HCT116 (cell line): ENCODE measurements around the gene ITM2C. TPM values are rescaled to one million over a fixed set of nuclear protein-coding genes. Genes with fewer than 3 reads are reported as not detected.
A peak's percentile ranks its signal among the peaks of the same experiment; 100 is the strongest.

Experiments used
- ATAC-seq: fragments of 200-7000 bp; cut with Tn5 transposase; 2 replicates; pipeline ENCODE4 v1.9.1; 2020; ENCODE audit warnings: mild to moderate bottlenecking, moderate library complexity
- BruUV-seq: library from RNA; stranded (reverse); fragments of 400-500 nt; replicated peaks from 2 replicates; lab custom pipeline; 2021; lab: Mats Ljungman, UMichigan
- CTCF ChIA-PET: fragments of 300-600 bp; sonication (Branson Sonifier 250); formaldehyde crosslinking; loops from one replicate; lab custom pipeline; 2021; ENCODE audit warnings: antibody characterized with exemption; lab: Charles Lee
- POLR2A ChIA-PET: fragments of 300-600, 350-600 bp; sonication (Branson Sonifier 250); formaldehyde crosslinking; loops from one replicate; lab custom pipeline; 2021; ENCODE audit warnings: antibody characterized with exemption; lab: Charles Lee
- RAD21 ChIA-PET, 2 experiments: fragments of 300-600 bp; sonication (Branson Sonifier 250); formaldehyde crosslinking; loops; one replicate each; lab custom pipeline; 2023; ENCODE audit warnings: low total read pairs in 2 of 2; ENCODE audit not compliant: uncharacterized antibody in 2 of 2, unreplicated experiment in 2 of 2, low non-redundant PET in 1 of 2; lab: Charles Lee
- DNase-seq: peaks from one replicate; pipeline ENCODE4 v3.0.0-alpha.2; 2010; ENCODE audit warnings: low read depth, low spot score
- H2AFZ ChIP-seq: fragments of 200-600 bp; shearing (Covaris generic), sonication (generic); 2 replicates; pipeline ENCODE4 v1.6.1; 2017; ENCODE audit warnings: low read depth, mixed run types, mixed read lengths, antibody characterized with exemption, low read length; ENCODE audit not compliant: poor library complexity, severe bottlenecking
- H3K27ac ChIP-seq: 2 replicates; pipeline ENCODE4 v1.5.1; 2012; ENCODE audit warnings: low read depth, low read length
- H3K27me3 ChIP-seq: fragments of 200-600 bp; sonication (generic); 2 replicates; pipeline ENCODE4 v1.6.1; 2016; ENCODE audit warnings: mixed run types, low read length, mixed read lengths; ENCODE audit not compliant: insufficient read depth
- H3K36me3 ChIP-seq, 2 experiments: fragments of 200-500 bp in 1 of 2; fragments of 200-600 bp in 1 of 2; sonication (Bioruptor generic) in 1 of 2; sonication (generic) in 1 of 2; 2 replicates each; pipeline versions ENCODE4 v1.5.1 to v1.6.1; 2014 to 2016; ENCODE audit warnings: low read length in 2 of 2, inconsistent platforms in 1 of 2, mixed read lengths in 1 of 2, mixed run types in 1 of 2; ENCODE audit not compliant: insufficient read depth in 2 of 2, control insufficient read depth in 1 of 2
- H3K4me1 ChIP-seq, 2 experiments: fragments of 200-600 bp in 1 of 2; sonication (generic) in 1 of 2; 2 replicates each; pipeline versions ENCODE4 v1.5.1 to v1.6.1; 2012 to 2017; ENCODE audit warnings: low read length in 2 of 2, inconsistent platforms in 1 of 2, mild to moderate bottlenecking in 1 of 2, mixed read lengths in 1 of 2, mixed run types in 1 of 2, moderate library complexity in 1 of 2; ENCODE audit not compliant: insufficient read depth in 2 of 2, control insufficient read depth in 1 of 2
- H3K4me2 ChIP-seq: fragments of 200-600 bp; sonication (generic); 2 replicates; pipeline ENCODE4 v1.6.1; 2017; ENCODE audit warnings: mixed run types, low read length, mixed read lengths
- H3K4me3 ChIP-seq, 2 experiments: fragments of 200-600 bp in 1 of 2; sonication (generic) in 1 of 2; replicated peaks in 1 of 2; 2 replicates each; pipeline ENCODE4 v1.5.1; 2011 to 2016; ENCODE audit warnings: low read length in 2 of 2, control low read depth in 1 of 2, low read depth in 1 of 2, mild to moderate bottlenecking in 1 of 2, mixed read lengths in 1 of 2, mixed run types in 1 of 2
- H3K79me2 ChIP-seq: fragments of 200-600 bp; sonication (generic); 2 replicates; pipeline ENCODE4 v1.6.1; 2017; ENCODE audit warnings: mild to moderate bottlenecking, mixed run types, low read length, moderate library complexity, mixed read lengths; ENCODE audit not compliant: insufficient read depth
- H3K9ac ChIP-seq: fragments of 200-600 bp; sonication (generic); 2 replicates; pipeline ENCODE4 v1.6.1; 2016; ENCODE audit warnings: low read length, mixed read lengths
- H3K9me2 ChIP-seq: fragments of 200-600 bp; sonication (generic), shearing (Covaris generic); 2 replicates; pipeline ENCODE4 v1.6.1; 2017; ENCODE audit warnings: mixed run types, mild to moderate bottlenecking, moderate library complexity; ENCODE audit not compliant: insufficient read depth
- H3K9me3 ChIP-seq, 2 experiments: fragments of 200-500 bp in 1 of 2; fragments of 200-600 bp in 1 of 2; sonication (Bioruptor generic) in 1 of 2; sonication (generic) in 1 of 2; 2 replicates each; pipeline ENCODE4 v1.6.1; 2014 to 2017; ENCODE audit warnings: low read length in 2 of 2, mixed read lengths in 2 of 2, inconsistent platforms in 1 of 2, low read depth in 1 of 2, mild to moderate bottlenecking in 1 of 2, mixed run types in 1 of 2, moderate library complexity in 1 of 2; ENCODE audit not compliant: control insufficient read depth in 1 of 2, insufficient read depth in 1 of 2
- H4K20me1 ChIP-seq: fragments of 200-600 bp; sonication (generic), shearing (Covaris generic); 2 replicates; pipeline ENCODE4 v1.6.1; 2017; ENCODE audit warnings: mixed run types, mild to moderate bottlenecking, moderate library complexity; ENCODE audit not compliant: insufficient read depth
- ELF1 ChIP-seq: IDR thresholded peaks from 2 replicates; pipeline ENCODE4 v1.6.1; 2012; ENCODE audit warnings: low read depth, borderline replicate concordance
- EZH2phosphoT487 ChIP-seq: fragments of 200-600 bp; IDR thresholded peaks from 2 replicates; pipeline ENCODE4 v1.6.1; 2018; ENCODE audit warnings: antibody characterized with exemption, borderline replicate concordance
- POLR2A ChIP-seq: IDR thresholded peaks from 2 replicates; pipeline ENCODE4 v1.7.0; 2011; ENCODE audit warnings: borderline replicate concordance; ENCODE audit not compliant: insufficient read depth, insufficient read length; ENCODE audit errors: extremely low read depth
- POLR2AphosphoS5 ChIP-seq: IDR thresholded peaks from 2 replicates; pipeline ENCODE4 v1.6.1; 2011; ENCODE audit warnings: mild to moderate bottlenecking, low read depth, low read length, moderate library complexity
- REST ChIP-seq: IDR thresholded peaks from 2 replicates; pipeline ENCODE4 v1.6.1; 2012; ENCODE audit warnings: low read depth
- SRF ChIP-seq: IDR thresholded peaks from 2 replicates; pipeline ENCODE4 v1.6.1; 2012; ENCODE audit warnings: low read depth
- intact Hi-C: fragments of 100-400 bp; cut with micrococcal nuclease; formaldehyde crosslinking; loops from 2 replicates; pipeline ENCODE4 v1.10.0; 2022
- total RNA-seq: library from RNA; stranded (reverse); gene quantifications from one replicate; pipeline ENCODE4 v1.2.1, GENCODE V29; 2021; ENCODE audit not compliant: unreplicated experiment
- TF ChIP-seq, protein P1 (sequence below): IDR thresholded peaks from 2 replicates; pipeline ENCODE4 v1.6.1; 2012
- TF ChIP-seq, protein P2 (sequence below): IDR thresholded peaks from 2 replicates; pipeline ENCODE4 v1.6.1; 2012

The ITM2C gene
- total RNA-seq, 1 experiment from 2014 or later, result 117 TPM

- ATAC-seq, result peak; percentile 51
- no peak for DNase-seq
- Histone ChIP-seq H3K9ac (no peak overlapping the region), H3K36me3 (no peaks in the 10 kb centered on the region), H3K4me3 (no peak overlapping the region), H3K9me3 (no peaks in the 10 kb centered on the region), H3K9me2 (no peaks in the 10 kb centered on the region), H3K4me2 (no peak overlapping the region), H4K20me1 (no peaks in the 10 kb centered on the region), H3K79me2 (no peaks in the 10 kb centered on the region), H3K27me3 (no peaks in the 10 kb centered on the region), H2AFZ (no peak overlapping the region), H3K4me1 (no peaks in the 10 kb centered on the region; a peak in 1 of 4 replicates), H3K27ac (no peak overlapping the region)
- CTCF ChIA-PET, result interaction anchor here (1.0 to 1.5 kb wide), 9 partner anchors 11 to 528 kb away, joined by 3 to 7 read pairs (median 4); no protein-coding TSS in a partner anchor
- POLR2A ChIA-PET, result interaction anchor here (0.8 kb wide), 1 partner anchor 18 kb away, joined by 3 read pairs; no protein-coding TSS in a partner anchor
- RAD21 ChIA-PET, result no interaction called here
- no peak for TF ChIP-seq SRF
- TF ChIP-seq EZH2phosphoT487, result no peak
- TF ChIP-seq, protein P1, sequence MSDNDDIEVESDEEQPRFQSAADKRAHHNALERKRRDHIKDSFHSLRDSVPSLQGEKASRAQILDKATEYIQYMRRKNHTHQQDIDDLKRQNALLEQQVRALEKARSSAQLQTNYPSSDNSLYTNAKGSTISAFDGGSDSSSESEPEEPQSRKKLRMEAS, result no peak
- TF ChIP-seq ELF1, result no peak
- TF ChIP-seq REST, result no peak
- no peak for TF ChIP-seq POLR2A
- TF ChIP-seq POLR2AphosphoS5, result no peak
- TF ChIP-seq, protein P2, sequence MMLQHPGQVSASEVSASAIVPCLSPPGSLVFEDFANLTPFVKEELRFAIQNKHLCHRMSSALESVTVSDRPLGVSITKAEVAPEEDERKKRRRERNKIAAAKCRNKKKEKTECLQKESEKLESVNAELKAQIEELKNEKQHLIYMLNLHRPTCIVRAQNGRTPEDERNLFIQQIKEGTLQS, result no peak
- intact Hi-C loops, result no loop called here
- no TSS peak for BruUV-seq
Measured at GRCh38 chr2:230924092-230924469, 59.3 kb downstream of the ITM2C start.
